ENCODE data around the gene UFSP2. TPM values are rescaled to one million over a fixed set of nuclear protein-coding genes. Genes with fewer than 3 reads are reported as not detected.

The UFSP2 gene
- total RNA-seq, 1 donor from 2014 or later = 27.4 TPM

DNA sequence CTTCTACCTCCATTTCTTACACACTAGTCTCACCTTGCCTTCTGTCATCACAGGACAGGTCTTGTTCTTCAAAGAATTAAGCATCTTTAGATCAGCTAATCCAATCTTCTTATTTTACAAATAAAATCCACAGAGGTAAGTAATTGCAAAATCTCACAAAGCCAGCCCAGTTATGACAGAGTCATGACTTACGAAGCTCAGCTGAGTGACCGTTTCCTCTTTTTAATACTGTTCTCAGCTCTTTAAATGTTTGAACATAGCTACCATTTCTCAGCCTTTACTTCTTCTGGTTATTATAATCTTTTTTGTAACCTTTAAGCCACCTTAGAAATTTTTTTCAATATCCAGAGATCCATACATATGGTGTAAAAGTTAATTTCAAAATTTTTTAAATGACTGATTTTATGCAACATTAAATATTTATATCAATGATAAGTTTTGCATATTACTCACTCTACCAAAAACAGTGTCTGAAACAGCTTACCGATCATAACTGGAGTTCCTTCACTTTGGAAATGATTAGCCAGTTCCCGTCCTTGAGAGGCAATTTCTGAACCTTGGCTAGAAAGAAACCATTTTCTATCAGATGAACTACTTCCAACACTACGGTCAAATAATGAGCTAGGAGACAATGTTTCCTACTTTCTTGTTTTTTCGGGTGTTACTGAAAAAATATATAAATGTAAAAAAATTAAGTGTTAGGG lies 20.3 kb downstream of the UFSP2 start:
- no peak for DNase-seq (ENCODE audit: low spot score)
- no peaks in the 10 kb centered on the region for H3K9me3 Mint-ChIP-seq (ENCODE audit: unreplicated experiment)
- TF ChIP-seq, protein P1, sequence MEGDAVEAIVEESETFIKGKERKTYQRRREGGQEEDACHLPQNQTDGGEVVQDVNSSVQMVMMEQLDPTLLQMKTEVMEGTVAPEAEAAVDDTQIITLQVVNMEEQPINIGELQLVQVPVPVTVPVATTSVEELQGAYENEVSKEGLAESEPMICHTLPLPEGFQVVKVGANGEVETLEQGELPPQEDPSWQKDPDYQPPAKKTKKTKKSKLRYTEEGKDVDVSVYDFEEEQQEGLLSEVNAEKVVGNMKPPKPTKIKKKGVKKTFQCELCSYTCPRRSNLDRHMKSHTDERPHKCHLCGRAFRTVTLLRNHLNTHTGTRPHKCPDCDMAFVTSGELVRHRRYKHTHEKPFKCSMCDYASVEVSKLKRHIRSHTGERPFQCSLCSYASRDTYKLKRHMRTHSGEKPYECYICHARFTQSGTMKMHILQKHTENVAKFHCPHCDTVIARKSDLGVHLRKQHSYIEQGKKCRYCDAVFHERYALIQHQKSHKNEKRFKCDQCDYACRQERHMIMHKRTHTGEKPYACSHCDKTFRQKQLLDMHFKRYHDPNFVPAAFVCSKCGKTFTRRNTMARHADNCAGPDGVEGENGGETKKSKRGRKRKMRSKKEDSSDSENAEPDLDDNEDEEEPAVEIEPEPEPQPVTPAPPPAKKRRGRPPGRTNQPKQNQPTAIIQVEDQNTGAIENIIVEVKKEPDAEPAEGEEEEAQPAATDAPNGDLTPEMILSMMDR (IDR thresholded peaks at IDR 0.05; ENCODE audit: unreplicated experiment) = no peak
- peaks cover 2% of the 10 kb centered on the region for H3K27me3 Mint-ChIP-seq (ENCODE audit: unreplicated experiment)
- peaks cover 29% of the 10 kb centered on the region for H3K36me3 Mint-ChIP-seq (ENCODE audit: low read depth, unreplicated experiment)
- H3K4me3 Mint-ChIP-seq (ENCODE audit: unreplicated experiment) = no peak overlapping the region
- no peak overlapping the region for H3K27ac Mint-ChIP-seq (ENCODE audit: unreplicated experiment)
- no peaks in the 10 kb centered on the region for H3K4me1 Mint-ChIP-seq (ENCODE audit: unreplicated experiment)

DNA sequence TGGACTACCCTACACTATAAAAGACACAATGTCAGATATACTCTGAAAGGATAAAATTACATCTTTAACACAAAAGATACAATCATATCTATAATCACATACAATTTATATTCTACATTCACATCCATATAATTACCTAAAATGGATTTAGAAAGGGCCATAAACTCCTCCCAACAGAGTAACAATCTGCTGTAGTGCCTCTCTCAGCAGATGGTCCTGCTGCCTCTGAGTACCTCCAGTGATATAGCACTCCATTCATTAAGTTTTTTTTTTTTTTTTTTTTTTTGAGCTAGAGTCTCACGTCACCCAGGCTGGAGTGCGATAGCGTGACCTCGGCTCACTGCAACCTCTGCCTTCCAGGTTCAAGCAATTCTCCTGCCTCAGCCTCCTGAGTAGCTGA lies 21.7 kb downstream of the UFSP2 start:
- Mint-ChIP-seq H3K27ac (ENCODE audit: unreplicated experiment) (no peak overlapping the region), H3K9me3 (ENCODE audit: unreplicated experiment) (no peaks in the 10 kb centered on the region), H3K27me3 (ENCODE audit: unreplicated experiment) (peaks cover 2% of the 10 kb centered on the region), H3K4me1 (ENCODE audit: unreplicated experiment) (no peaks in the 10 kb centered on the region), H3K4me3 (ENCODE audit: unreplicated experiment) (no peak overlapping the region), H3K36me3 (ENCODE audit: low read depth, unreplicated experiment) (peaks cover 26% of the 10 kb centered on the region)
- TF ChIP-seq, protein P1 (IDR thresholded peaks at IDR 0.05; ENCODE audit: unreplicated experiment) = no peak
- no peak for DNase-seq (ENCODE audit: low spot score)

DNA sequence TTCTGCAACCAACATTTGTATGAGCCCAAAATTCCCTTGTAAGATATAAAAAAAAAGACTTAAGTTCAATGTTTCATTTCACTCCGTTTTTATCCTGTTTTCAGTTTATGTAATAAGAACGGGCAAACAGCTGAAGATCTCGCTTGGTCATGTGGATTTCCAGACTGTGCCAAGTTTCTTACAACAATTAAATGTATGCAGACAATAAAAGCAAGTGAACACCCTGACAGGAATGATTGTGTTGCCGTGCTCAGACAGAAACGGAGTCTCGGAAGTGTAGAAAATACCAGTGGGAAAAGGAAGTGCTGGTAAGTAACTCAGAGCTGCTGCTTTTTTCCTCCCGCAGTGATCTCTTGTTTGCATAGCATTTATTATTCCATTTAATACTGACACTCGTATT lies 26.3 kb downstream of the UFSP2 start:
- H3K4me3 Mint-ChIP-seq (ENCODE audit: unreplicated experiment) = no peak overlapping the region
- H3K27ac Mint-ChIP-seq (ENCODE audit: unreplicated experiment) = no peak overlapping the region
- no peak for DNase-seq (ENCODE audit: low spot score)
- peaks cover 12% of the 10 kb centered on the region for H3K4me1 Mint-ChIP-seq (ENCODE audit: unreplicated experiment)
- no peaks in the 10 kb centered on the region for H3K9me3 Mint-ChIP-seq (ENCODE audit: unreplicated experiment)
- H3K36me3 Mint-ChIP-seq (ENCODE audit: low read depth, unreplicated experiment) = peaks cover 13% of the 10 kb centered on the region
- H3K27me3 Mint-ChIP-seq (ENCODE audit: unreplicated experiment) = peaks cover 11% of the 10 kb centered on the region
- TF ChIP-seq, protein P1 (IDR thresholded peaks at IDR 0.05; ENCODE audit: unreplicated experiment) = no peak

DNA sequence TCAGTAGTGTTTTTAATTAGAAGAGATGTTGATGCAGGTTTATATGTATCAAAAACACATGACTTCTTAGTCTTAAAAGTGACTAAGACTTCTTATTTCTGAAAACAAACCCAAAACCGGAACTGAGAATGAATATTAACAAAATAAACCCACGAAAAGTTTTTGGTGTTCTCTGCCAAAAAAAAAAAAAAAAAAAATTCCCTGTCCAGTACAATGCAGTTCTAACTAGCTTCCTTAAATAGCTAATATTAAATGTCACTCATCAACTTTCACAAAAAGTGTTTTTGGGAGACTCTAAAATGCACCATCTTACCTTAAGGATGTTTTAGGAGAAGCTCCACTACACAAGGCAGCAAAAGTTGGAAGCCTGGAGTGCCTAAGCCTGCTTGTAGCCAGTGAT lies 27.1 kb downstream of the UFSP2 start:
- no peaks in the 10 kb centered on the region for H3K9me3 Mint-ChIP-seq (ENCODE audit: unreplicated experiment)
- H3K36me3 Mint-ChIP-seq (ENCODE audit: low read depth, unreplicated experiment) = peaks cover 13% of the 10 kb centered on the region
- peaks cover 13% of the 10 kb centered on the region for H3K4me1 Mint-ChIP-seq (ENCODE audit: unreplicated experiment)
- peaks cover 12% of the 10 kb centered on the region for H3K27me3 Mint-ChIP-seq (ENCODE audit: unreplicated experiment)
- H3K27ac Mint-ChIP-seq (ENCODE audit: unreplicated experiment) = no peak overlapping the region
- TF ChIP-seq, protein P1 (IDR thresholded peaks at IDR 0.05; ENCODE audit: unreplicated experiment) = no peak
- H3K4me3 Mint-ChIP-seq (ENCODE audit: unreplicated experiment) = no peak overlapping the region
- DNase-seq (ENCODE audit: low spot score) = no peak

DNA sequence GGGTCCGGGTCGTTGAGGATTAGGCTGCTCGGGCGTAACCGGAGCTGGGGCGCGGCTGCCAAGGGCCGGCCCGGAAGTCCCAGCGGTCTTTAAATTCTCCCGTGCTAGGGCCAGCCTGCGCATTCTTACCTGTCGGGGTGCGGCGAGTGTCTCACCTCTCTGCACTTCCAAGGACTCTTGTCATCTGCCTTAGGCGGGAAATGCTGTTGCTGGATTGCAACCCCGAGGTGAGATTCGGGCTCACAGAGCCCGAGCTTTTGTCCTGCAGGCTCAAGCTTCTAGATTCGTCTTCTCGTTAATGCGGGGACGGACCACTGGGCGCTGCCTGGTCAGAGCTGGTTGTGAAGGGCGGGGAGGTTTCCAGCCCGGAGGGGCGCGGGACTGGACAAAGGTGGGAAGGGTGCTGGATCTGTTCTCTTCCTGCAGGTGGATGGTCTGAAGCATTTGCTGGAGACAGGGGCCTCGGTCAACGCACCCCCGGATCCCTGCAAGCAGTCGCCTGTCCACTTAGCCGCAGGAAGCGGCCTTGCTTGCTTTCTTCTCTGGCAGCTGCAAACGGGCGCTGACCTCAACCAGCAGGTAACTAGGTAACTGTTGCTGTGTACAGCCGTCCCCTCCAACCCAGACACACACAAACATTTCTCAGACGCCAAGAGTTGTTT lies 28.9 kb downstream of the UFSP2 start, which contains the start of gene ANKRD37:
TSS of gene ANKRD37 (plus strand) at position 118 of the 662 bp plus-strand sequence. CDS start at position 201, 83 bp downstream.
- peak within 1 kb of the TSS; percentile 98 for H3K27ac Mint-ChIP-seq (ENCODE audit: unreplicated experiment)
- peak within 1 kb of the TSS; percentile 95 for H3K4me3 Mint-ChIP-seq (ENCODE audit: unreplicated experiment)
- H3K27me3 Mint-ChIP-seq (ENCODE audit: unreplicated experiment) = peaks cover 13% of the 10 kb centered on the region
- H3K36me3 Mint-ChIP-seq (ENCODE audit: low read depth, unreplicated experiment) = peaks cover 9% of the 10 kb centered on the region
- peaks cover 17% of the 10 kb centered on the region for H3K4me1 Mint-ChIP-seq (ENCODE audit: unreplicated experiment)
- TF ChIP-seq, protein P1 (IDR thresholded peaks at IDR 0.05; ENCODE audit: unreplicated experiment) = no peak
- no peaks in the 10 kb centered on the region for H3K9me3 Mint-ChIP-seq (ENCODE audit: unreplicated experiment)
- DNase-seq (ENCODE audit: low spot score) = peak; percentile 38

All from endothelial cell (in vitro differentiated cells).